Measurements from ENCODE around the gene GLIPR1.
"Not testable (repeated sequence)": the region's sequence is repeated elsewhere in the genome, so short reads cannot be mapped to it uniquely, and the experiment has no call there.

GLIPR1 gene

DNA sequence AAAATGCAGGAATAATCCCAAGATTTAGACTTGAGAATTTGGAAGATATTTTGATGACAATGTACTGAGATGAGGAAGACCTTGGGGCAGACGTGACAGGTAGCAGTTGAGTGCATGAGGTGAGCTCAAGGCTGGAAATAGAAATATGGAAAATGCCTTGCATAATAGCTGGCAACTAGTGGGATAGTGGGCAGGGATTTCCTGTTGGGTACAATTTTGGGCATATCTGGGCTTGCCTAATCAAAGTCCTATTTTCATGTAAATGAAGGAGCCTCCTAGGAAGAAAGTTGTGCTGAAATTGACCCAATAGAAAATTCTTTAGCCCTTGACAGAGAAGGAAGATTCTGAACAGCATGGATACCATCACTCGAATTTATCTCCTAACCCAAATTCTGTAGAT is 6.4 kb upstream of the GLIPR1 start:
- DNase-seq (ENCODE audit: low spot score) = no peak

DNA sequence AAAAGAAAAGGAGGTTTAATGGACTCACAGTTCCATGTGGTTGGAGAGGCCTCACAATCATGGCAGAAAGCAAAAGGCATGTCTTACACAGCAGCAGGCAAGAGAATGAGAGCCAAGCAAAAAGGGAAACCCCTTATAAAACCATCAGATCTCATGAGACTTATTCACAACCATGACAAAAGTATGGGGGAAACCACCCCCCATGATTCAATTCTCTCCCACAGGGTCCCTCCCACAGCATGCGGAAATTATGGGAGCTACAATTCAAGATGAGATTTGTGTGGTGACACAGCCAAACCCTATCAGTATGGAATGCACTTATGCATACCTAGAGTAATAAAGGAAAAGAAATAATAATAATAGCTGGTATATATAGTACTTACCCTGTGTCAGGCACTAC is 4.5 kb upstream of the GLIPR1 start:
- no peak for DNase-seq (ENCODE audit: low spot score)

DNA sequence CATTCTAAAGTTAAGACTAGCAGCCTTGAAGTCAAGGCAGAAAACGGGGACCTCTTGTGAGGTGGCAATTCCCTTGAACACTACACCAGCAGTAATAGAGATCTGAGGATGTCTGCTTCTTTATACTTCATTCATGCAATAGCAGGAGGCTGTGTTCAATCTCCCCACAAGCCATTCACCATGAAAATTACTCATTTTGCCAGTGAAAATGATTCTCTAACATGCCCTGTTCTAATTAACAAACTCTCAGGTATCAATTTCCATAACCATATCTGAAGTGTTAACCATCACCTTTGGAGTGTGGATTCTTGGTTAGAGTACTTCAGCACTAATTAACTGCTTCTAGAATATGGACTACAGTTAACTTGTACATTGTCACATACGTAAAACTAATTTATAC is 3.4 kb upstream of the GLIPR1 start:
- DNase-seq (ENCODE audit: low spot score) = no peak

DNA sequence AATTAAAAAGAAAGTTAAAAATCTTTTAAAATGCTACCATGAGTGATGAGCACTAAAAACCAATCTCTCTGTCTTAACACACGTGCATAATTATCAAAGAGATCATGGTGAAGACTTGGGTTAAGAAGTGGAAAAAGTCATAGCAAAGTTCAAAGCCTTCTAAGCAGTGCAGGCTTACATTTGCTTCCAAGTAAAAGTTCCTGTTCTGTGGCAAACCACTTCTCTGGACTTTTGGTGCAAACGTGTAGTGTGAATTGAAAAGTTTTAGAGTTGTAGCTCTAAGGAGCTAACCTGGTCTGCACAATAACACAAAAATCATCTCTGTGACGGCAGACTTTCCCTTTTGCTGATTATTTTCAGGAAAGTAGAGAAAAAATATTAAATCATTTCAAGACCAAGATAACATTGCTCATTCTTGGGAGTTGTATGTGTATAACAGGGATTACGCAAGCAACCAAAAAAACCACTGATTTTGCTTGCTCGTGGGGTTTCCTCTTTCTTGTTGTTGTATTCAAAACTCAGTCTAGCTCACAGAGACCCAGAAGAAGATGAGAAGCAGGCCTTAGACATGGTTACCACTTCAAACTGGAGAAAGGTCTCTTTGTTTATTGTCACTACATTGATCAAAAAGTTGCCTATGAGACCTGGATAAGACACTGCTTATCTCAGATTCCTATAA is 2.3 kb upstream of the GLIPR1 start:
- no peak for DNase-seq (ENCODE audit: low spot score)

DNA sequence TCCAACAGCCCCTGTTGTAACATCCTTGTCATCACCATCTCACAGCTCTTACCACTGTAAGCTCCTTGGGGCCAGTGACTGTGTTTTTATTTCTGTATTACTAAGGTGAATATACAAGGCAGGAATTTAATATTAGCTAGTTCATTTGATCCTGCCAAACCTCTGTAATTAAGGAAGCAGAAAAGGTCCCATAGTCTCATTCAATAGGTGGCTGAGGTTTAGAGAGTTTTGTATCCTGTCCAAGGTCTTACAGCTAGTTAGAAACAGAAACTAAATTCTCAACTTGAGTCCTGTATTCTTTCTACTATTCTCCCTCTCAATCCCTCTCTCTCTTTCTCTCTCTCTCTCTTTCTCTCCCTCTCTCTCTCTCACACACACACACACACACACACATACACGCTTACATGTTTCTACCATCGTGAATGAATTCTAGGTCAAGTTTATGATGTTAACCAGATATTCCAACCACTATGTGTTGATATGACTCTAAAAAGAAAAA is 543 bp upstream of the GLIPR1 start:
- no peak for DNase-seq (ENCODE audit: low spot score)

DNA sequence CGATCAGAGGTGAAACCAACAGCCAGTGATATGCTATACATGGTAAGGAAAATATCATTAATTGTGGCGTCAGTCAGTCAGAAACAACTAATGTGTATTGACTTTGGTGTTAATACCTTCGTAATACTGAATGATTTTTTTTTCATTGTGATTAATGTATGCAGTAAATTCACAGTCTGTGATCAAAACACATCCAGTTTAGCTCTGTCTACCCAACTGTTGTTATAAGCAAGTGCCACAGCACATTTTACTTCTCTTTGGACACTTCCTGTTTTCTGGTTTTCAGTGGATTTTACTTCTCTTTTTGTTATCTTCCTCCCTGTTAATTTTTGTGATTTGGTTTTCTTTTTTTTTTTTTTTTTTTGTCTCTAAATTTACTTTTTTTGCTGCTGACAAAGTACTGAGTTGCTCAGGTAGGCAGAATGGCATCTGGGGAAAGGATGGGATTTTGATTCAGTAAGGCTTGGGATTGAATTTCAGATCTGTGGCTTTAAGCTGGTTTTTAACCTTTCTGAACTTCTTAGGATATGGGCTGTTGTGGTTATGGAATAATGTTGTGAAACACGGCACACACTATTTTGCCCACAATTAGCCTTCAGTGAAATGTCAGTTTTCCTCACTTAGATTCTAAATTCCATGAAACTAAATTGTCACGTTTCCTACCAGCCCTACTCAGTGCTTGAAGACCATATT is 604 bp downstream of the GLIPR1 start:
- DNase-seq (ENCODE audit: low spot score) = no peak

DNA sequence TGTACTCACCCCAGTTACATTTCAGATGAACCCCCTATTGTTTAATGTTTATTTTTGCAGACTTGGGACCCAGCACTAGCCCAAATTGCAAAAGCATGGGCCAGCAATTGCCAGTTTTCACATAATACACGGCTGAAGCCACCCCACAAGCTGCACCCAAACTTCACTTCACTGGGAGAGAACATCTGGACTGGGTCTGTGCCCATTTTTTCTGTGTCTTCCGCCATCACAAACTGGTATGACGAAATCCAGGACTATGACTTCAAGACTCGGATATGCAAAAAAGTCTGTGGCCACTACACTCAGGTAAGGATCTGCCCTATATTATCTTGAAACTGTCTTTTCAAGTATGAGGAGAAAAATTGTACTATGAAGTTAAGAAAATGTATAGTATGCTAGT is 1.2 kb downstream of the GLIPR1 start:
- DNase-seq (ENCODE audit: low spot score) = no peak

DNA sequence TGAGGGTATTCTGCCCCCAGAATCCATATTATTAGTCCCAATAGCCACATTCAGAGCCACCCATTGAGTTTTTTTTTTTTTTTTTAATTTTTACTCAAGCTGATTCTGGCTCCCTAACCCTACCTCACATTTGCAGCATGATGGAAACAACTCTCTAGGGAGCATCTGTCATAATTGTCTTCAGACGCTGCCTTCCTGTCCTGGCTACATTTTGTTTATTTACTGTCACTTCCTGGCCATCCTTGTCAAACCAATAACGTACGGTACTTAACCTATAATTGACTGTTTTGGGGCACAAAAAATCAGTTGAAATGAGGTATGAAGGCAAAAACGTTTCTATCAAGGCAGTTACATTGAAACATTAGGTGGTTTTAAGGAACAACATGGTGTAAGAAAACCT is 2.1 kb downstream of the GLIPR1 start:
- no peak for DNase-seq (ENCODE audit: low spot score)

DNA sequence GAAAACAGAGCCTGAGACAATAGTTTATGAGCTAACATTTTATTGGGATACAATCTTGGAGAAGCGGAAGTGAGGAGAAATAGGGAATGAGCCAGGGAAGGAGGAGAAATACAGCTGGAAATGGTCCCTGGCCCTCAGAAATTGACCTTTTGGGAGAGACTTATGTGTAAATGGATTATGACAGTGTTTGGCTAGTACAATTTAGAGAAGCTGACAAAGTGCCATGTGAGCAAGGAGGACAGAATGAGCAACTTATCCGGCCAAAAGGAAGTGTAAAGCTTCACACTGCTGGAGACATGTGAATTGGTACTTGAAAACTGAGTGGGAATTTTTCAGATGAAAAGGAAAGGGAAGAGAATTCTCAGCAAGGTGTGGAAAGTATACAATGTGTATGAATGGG is 2.9 kb downstream of the GLIPR1 start:
- no peak for DNase-seq (ENCODE audit: low spot score)

DNA sequence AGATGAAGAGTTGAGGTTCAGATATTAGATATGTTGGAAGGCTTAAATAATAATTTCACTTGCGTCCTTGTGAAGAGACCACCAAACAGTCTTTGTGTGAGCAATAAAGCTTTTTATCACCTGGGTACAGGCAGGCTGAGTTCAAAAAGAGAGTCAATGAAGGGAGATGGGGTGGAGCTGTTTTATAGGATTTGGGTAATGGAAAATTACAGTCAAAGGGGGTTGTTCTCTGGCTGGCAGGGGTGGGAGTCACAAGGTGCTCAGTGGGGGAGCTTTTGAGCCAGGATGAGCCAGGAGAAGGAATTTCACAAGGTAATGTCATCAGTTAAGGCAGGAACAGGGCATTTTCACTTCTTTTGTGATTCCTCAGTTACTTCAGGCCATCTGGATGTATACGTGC is 3.9 kb downstream of the GLIPR1 start:
- not testable (repeated sequence) for DNase-seq (ENCODE audit: low spot score)

DNA sequence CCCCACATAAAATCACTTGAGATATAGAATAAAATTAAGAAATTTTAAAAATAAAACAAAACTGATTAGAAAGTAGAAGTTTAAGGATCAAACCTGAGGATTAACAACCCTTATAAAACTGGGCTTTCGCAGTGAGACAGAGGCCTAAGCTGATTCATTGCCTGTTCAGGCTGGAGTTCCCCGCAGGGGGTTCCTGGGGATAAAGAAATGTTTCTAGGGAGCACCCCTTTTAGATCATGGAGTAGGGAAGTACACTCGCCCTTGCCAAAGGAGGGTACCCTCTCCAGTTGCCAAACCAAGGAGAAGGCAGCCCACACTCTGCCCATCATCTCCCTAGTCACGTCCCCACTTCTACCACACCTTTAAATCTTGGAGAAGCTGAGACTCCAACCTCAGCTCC is 6.8 kb downstream of the GLIPR1 start:
- DNase-seq (ENCODE audit: low spot score) = no peak

DNA sequence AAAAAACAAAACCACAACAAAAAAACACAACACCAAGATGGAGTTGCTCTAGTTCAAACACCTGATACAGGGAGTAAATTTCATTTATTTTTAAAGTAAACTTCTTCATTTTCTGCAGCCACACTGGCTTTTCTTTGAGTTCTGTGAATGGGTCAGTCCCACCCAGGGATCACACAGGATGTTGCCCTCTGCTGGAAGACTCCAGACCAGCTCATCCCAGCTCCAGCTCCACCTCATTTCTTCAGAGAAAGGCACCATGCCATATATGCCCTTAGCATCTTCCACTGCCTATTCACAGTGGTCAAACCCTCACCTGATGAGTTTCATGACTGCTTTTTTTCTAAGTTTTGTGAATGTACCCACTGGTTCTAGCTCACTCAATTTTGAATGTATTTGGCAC is 8.0 kb downstream of the GLIPR1 start:
- DNase-seq (ENCODE audit: low spot score) = peak; percentile 51

DNA sequence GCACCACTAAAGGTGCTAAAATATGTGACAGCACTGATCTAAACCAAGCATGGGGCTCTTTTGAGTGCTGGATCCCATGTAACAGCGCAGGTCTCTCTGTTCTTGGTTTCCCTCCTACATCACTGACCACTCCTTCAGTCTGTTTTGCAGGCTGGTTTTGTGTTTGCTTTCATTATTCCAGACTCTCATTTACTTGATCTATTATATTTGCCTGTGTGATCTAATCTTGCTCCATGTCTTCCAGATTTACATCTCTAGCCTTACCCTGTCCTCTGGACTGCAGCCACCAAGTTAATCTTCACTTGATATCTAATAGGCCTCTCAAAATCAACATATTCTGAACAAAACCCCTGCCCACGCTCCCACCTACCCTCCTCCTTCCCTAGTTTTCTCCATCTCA is 8.6 kb downstream of the GLIPR1 start:
- DNase-seq (ENCODE audit: low spot score) = no peak

DNA sequence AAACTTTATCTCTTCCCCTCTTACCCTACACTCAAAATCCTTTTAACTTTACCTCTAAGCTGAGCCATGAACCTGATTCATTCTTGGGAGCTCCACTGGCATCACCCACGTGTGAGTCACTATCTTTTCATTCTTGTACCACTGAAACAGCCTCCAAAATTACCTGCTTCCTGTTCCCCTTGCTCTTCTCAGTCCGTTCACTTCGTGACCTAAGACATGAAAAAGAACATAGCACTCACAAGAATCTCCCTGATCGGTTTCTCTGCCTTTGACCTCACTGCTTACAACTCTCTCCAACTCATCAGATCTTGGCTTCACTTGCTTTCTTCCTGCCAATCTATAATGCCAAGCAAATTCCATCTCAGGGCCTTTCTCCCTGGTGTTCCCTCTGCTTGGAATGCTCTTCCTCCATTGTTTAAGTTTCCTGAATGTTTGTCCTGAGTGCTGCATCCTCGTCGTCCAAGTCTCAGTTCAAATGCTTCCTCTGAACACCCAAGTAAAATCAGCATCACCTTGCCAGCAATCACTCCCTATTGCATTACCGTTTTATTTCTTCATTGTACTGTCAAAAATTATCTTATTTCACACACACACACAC is 9.2 kb downstream of the GLIPR1 start:
- DNase-seq (ENCODE audit: low spot score) = no peak

DNA sequence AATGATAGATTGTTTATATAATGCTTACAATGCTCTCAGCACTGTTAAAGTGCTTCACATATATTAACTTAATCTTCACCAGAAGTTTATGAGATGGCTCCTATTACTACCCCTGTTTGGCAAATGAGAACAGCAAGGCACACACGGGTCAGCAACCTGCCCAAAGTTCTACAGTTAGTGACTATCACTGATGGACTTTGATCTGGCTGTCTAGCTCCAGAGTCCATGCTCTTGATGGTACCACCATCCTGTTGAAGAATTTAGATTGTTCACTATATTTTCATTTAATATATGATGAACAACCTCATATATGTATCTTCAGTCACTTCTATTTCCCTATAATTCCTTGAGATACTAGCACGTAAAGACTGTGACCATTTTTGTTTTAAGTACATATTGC is 10.6 kb downstream of the GLIPR1 start:
- no peak for DNase-seq (ENCODE audit: low spot score)

DNA sequence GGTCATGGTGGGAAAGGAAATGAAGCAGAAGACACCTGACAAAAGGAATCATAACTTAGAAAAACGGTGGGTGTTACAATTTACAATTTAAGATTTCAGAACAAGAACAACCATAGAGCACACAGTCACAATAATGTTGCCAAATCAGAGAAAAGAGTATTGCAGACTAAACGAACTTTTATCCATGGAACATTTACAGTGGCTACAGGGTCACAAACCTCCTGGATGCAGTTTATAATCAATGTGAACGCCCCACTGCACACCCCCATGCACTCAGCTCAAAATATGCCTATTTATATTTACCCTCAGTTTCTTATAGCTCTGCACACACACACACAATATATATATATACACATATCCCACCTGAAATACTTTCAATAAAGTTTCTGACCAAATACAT is 22.9 kb downstream of the GLIPR1 start:
- no peak for DNase-seq (ENCODE audit: low spot score)

DNA sequence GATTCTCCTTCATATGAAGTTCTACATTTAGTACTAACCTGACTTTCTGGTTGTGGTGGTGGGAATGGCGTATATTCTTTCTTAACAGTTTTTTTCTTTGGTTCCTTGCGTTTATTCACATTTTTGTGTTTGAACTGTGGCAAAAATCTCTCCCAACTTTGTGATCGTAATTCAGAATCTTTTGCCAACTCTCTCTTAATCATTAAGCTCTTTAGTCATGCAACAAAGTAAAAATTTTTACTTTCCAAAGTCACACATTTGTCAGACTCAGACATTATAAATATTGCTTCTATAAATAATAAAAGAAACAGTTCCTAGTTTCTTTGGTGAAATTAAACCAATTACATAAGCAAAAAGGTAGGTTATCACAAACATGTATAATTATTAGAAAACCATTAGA is 23.3 kb downstream of the GLIPR1 start:
- no peak for DNase-seq (ENCODE audit: low spot score)

DNA sequence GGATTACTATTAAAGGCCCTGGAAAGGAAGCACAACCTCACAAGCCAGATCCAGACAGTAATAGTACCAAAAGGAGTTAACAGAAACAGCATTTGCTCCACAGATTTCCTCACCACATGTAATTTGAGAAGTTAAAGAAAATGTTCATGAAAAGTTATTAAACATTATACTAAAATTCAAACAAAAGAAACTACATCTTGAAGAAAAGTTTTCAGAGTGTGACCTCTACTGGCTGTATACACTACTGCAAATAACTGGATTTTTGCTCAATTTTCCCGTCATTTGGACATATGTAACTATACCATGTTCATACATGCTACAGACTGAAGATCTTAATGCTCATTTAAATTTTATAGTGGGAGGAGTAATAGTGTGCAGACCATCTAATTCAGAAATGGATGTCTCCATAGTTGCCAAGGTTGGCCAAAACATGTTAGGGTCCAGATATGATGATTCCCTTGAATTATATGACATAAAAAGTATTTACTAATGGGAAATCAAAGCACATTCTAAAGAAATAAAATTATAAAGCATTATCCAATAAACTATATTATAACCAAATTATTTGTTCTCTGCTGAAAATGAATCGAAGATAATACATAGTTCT is 25.3 kb downstream of the GLIPR1 start:
- no peak for DNase-seq (ENCODE audit: low spot score)

DNA sequence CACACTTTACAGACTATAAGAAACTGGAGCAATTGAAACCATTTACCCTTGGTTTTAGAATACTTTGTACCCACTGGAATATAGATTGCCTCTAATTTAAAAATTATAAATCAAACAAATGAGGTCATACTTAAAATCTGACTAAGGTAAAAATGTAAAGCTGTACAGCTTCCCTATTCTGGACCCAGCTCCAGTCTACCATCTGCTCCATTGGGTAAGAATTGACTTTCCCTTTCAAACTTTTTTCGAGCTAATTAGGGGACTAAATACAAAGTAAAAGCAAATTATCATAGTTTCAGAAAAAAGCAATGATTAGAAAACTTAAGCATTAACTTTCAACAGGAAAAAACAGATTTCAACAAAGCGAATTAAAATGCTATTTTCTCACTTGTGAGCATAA is 26.5 kb downstream of the GLIPR1 start:
- no peak for DNase-seq (ENCODE audit: low spot score)

DNA sequence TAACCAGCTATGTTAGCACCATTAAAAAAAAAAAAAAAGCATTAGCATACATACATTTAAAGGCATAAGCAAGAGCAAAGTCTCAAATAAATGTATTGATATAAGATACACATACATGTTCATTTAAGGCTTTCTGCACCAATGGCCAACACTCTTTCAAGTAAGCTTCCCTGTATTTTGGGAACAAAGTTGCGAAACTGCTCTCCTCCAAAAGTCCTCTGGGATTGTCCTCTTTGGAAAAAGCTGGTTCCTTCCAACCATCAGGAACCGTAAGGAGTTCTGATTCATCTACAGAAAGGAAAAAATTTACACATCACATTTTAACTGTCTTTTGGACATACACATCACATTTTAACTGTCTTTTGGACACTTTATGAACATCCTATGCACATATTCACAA is 27.6 kb downstream of the GLIPR1 start:
- no peak for DNase-seq (ENCODE audit: low spot score)

DNA sequence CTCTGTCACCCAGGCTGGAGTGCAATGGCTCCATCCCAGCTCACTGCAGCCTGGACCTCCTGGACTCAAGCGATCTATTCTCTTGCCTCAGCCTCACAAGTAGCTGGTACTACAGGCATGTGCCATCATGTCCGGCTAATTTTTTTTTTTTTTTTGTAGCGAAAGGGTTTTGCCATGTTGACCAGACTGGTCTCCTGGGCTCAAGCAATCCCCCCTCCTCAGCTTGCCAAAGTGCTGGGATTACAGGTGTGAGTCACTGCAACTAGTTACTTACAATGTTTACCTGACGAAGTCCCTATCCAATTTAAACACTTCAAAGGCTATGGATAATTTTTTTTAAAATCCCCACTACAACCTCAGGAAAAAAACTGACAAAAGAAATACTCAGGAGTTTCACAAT is 29.1 kb downstream of the GLIPR1 start:
- no peak for DNase-seq (ENCODE audit: low spot score)

DNA sequence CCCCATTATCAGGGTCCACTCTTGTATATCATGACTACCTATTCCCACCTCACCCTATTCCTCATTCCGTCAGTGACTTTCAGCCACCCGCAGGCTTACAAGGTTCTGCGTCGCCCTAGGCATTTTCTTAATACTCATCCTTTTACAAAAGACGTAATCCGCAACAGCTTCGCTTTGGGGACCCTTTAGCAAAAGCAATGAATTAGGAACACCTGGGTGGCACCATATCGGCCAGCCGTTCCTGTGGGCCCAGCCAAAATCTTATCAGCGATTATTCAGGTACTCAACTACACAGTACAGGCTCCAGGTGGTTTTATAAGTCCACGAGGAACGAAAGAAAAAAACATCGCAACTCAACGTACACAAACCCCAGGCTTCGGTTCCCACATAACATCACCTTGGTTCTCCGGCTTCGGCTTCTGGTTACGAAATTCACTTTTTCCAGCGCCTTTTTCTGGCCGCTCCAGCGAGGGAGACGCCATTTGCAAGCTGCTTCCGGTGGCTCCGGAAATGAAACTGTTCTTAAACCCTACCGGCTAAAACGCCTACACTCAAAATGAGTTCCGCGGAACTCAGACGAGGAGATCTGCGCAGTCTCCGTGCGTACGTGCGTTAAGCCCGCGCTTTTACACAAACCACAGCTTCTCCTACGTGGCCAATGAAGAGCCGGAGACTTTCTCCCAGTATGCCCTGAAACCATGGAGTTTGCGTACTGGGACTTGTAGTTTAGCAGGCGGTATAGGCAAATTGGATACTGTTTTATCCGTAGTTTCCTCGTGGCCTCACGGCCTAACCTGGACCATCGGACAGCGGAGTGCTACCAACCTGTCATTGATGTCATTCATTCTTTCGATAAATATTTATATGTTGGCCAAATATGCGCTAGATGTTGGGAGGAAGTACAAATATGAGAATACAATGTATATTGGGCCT is 30.8 kb downstream of the GLIPR1 start, which contains the start of gene KRR1:
Gene KRR1, minus strand, starts transcription at position 494 of the 933 bp plus-strand sequence. Its CDS starts 12 bp downstream, at position 482.
- peak; percentile 89 for DNase-seq (ENCODE audit: low spot score)
